Endothelial cell of umbilical vein (primary cell): Measurements from ENCODE around the gene SLC35G4.

ENCODE experiments used
- CTCF ChIP-seq, 2 donors: IDR thresholded peaks; 1 replicate in 1 of 2; 2 replicates in 1 of 2; pipeline ENCODE4 v1.5.1; 2011; ENCODE audit warnings: low read length in 2 of 2, mild to moderate bottlenecking in 2 of 2, moderate library complexity in 2 of 2, control low read depth in 1 of 2, inconsistent platforms in 1 of 2, low read depth in 1 of 2; ENCODE audit not compliant: insufficient read depth in 1 of 2; ENCODE audit errors: extremely low read depth in 1 of 2
- EZH2 ChIP-seq: IDR thresholded peaks from 2 replicates; pipeline ENCODE4 v1.6.1; 2012; ENCODE audit warnings: borderline replicate concordance, low read depth, mild to moderate bottlenecking, moderate library complexity, low read length, inconsistent platforms; ENCODE audit not compliant: severe bottlenecking
- FOS ChIP-seq: IDR thresholded peaks from 2 replicates; pipeline ENCODE4 v1.6.1; 2011; ENCODE audit warnings: mild to moderate bottlenecking, low read length, moderate library complexity, borderline replicate concordance; ENCODE audit not compliant: insufficient read depth
- GATA2 ChIP-seq: IDR thresholded peaks from 2 replicates; pipeline ENCODE4 v1.7.0; 2011; ENCODE audit warnings: low read depth, mild to moderate bottlenecking, moderate library complexity, mixed read lengths, low read length; ENCODE audit not compliant: insufficient read length, insufficient read depth
- MAX ChIP-seq: IDR thresholded peaks from 2 replicates; pipeline ENCODE4 v1.6.1; 2011; ENCODE audit not compliant: insufficient read depth, insufficient read length
- MYC ChIP-seq: IDR thresholded peaks from one replicate; pipeline ENCODE4 v1.6.1; 2011; ENCODE audit warnings: mild to moderate bottlenecking, low read depth, low read length
- POLR2A ChIP-seq: IDR thresholded peaks from 2 replicates; pipeline ENCODE4 v1.6.1; 2012; ENCODE audit warnings: low read depth, mild to moderate bottlenecking, control low read depth, low read length

- TF ChIP-seq CTCF (IDR thresholded peaks at IDR 0.05; ENCODE audit: extremely low read depth in 1 of 2, insufficient read depth in 1 of 2, low read depth in 1 of 2, low read length in 2 of 2) (no peak), GATA2 (no peak), FOS (no peak), MYC (no peak), POLR2A (no peak), EZH2 (no peak), MAX (no peak)
Measured at GRCh38 chr18:11651899-11652298, 42.5 kb downstream of the SLC35G4 start.
